Measurements from ENCODE around the gene MUCL3. TPM values are rescaled to one million over a fixed set of nuclear protein-coding genes. Genes with fewer than 3 reads are reported as not detected.

Gene MUCL3
- 0.10 TPM for polyA plus RNA-seq (2013, experiment 1 of 2)
- 0.13 TPM for polyA plus RNA-seq (2013, experiment 2 of 2)

- Histone ChIP-seq H3K36me3 (ENCODE audit: insufficient read depth, low read length) (no peaks in the 10 kb centered on the region), H3K27ac (ENCODE audit: low read depth, low read length) (no peak within 1 kb of the TSS), H3K27me3 (ENCODE audit: insufficient read depth, low read length) (no peaks in the 10 kb centered on the region), H3K4me1 (ENCODE audit: insufficient read depth, low read length) (peaks cover 11% of the 10 kb centered on the region), H3K9ac (ENCODE audit: low read depth, low read length) (no peak within 1 kb of the TSS), H3K9me3 (ENCODE audit: insufficient read depth, low read depth, low read length) (no peaks in the 10 kb centered on the region), H3K4me3 (ENCODE audit: low read length) (no peak within 1 kb of the TSS)
- WGBS: 90% methylated on average over 16 of the region's 16 CpGs
Observed at GRCh38 chr6:30940361-30940986, at the start of gene MUCL3. Gene MUCL3 (plus strand): TSS chr6:30940973. CDS start chr6:30941000, 27 bp downstream.

GRCh38 chr6:30891450-30891723, 49.4 kb upstream of the MUCL3 start:
- 91% methylated on average over 4 of the region's 4 CpGs for WGBS
- no peak overlapping the region for H3K4me3 ChIP-seq (ENCODE audit: low read length)
- H3K4me1 ChIP-seq (ENCODE audit: insufficient read depth, low read length): peaks cover 23% of the 10 kb centered on the region
- no peaks in the 10 kb centered on the region for H3K9me3 ChIP-seq (ENCODE audit: insufficient read depth, low read depth, low read length)
- H3K27me3 ChIP-seq (ENCODE audit: insufficient read depth, low read length): no peaks in the 10 kb centered on the region
- H3K9ac ChIP-seq (ENCODE audit: low read depth, low read length): no peak overlapping the region
- no peak overlapping the region for H3K27ac ChIP-seq (ENCODE audit: low read depth, low read length)
- peaks cover 86% of the 10 kb centered on the region for H3K36me3 ChIP-seq (ENCODE audit: insufficient read depth, low read length)

- peaks cover 17% of the 10 kb centered on the region for H3K4me1 ChIP-seq (ENCODE audit: insufficient read depth, low read length)
- no peak overlapping the region for H3K27ac ChIP-seq (ENCODE audit: low read depth, low read length)
- no peak overlapping the region for H3K9ac ChIP-seq (ENCODE audit: low read depth, low read length)
- no peak overlapping the region for H3K4me3 ChIP-seq (ENCODE audit: low read length)
- peaks cover 92% of the 10 kb centered on the region for H3K36me3 ChIP-seq (ENCODE audit: insufficient read depth, low read length)
- WGBS: 92% methylated on average over 19 of the region's 21 CpGs
- H3K9me3 ChIP-seq (ENCODE audit: insufficient read depth, low read depth, low read length): no peaks in the 10 kb centered on the region
- no peaks in the 10 kb centered on the region for H3K27me3 ChIP-seq (ENCODE audit: insufficient read depth, low read length)
Observed at GRCh38 chr6:30891816-30892538, 48.8 kb upstream of the MUCL3 start.

GRCh38 chr6:30893001-30893591, 47.7 kb upstream of the MUCL3 start:
- no peak overlapping the region for H3K27ac ChIP-seq (ENCODE audit: low read depth, low read length)
- no peaks in the 10 kb centered on the region for H3K9me3 ChIP-seq (ENCODE audit: insufficient read depth, low read depth, low read length)
- H3K36me3 ChIP-seq (ENCODE audit: insufficient read depth, low read length): peaks cover 96% of the 10 kb centered on the region
- no peaks in the 10 kb centered on the region for H3K27me3 ChIP-seq (ENCODE audit: insufficient read depth, low read length)
- H3K4me1 ChIP-seq (ENCODE audit: insufficient read depth, low read length): peaks cover 7% of the 10 kb centered on the region; the same call in 1 of the 2 replicates
- 89% methylated on average over 16 of the region's 16 CpGs for WGBS
- no peak overlapping the region for H3K4me3 ChIP-seq (ENCODE audit: low read length)
- H3K9ac ChIP-seq (ENCODE audit: low read depth, low read length): no peak overlapping the region

GRCh38 chr6:30893666-30894065, 47.1 kb upstream of the MUCL3 start:
- Histone ChIP-seq H3K27me3 (ENCODE audit: insufficient read depth, low read length) (no peaks in the 10 kb centered on the region), H3K27ac (ENCODE audit: low read depth, low read length) (no peak overlapping the region), H3K9me3 (ENCODE audit: insufficient read depth, low read depth, low read length) (no peaks in the 10 kb centered on the region), H3K36me3 (ENCODE audit: insufficient read depth, low read length) (peaks cover 99% of the 10 kb centered on the region), H3K4me1 (ENCODE audit: insufficient read depth, low read length) (peaks cover 2% of the 10 kb centered on the region; the same call in 1 of the 2 replicates), H3K9ac (ENCODE audit: low read depth, low read length) (no peak overlapping the region), H3K4me3 (ENCODE audit: low read length) (no peak overlapping the region)
- 93% methylated on average over 8 of the region's 8 CpGs for WGBS

- Histone ChIP-seq H3K4me3 (ENCODE audit: low read length) (no peak overlapping the region), H3K9me3 (ENCODE audit: insufficient read depth, low read depth, low read length) (no peaks in the 10 kb centered on the region), H3K9ac (ENCODE audit: low read depth, low read length) (no peak overlapping the region), H3K27me3 (ENCODE audit: insufficient read depth, low read length) (no peaks in the 10 kb centered on the region), H3K4me1 (ENCODE audit: insufficient read depth, low read length) (no peaks in the 10 kb centered on the region), H3K27ac (ENCODE audit: low read depth, low read length) (no peak overlapping the region), H3K36me3 (ENCODE audit: insufficient read depth, low read length) (peaks cover 99% of the 10 kb centered on the region)
- WGBS: 95% methylated on average over 12 of the region's 12 CpGs
Observed at GRCh38 chr6:30894381-30894780, 46.4 kb upstream of the MUCL3 start.

GRCh38 chr6:30894935-30895334, 45.8 kb upstream of the MUCL3 start:
- no peak overlapping the region for H3K9ac ChIP-seq (ENCODE audit: low read depth, low read length)
- 91% methylated on average over 3 of the region's 3 CpGs for WGBS

GRCh38 chr6:30895343-30895742, 45.4 kb upstream of the MUCL3 start:
- H3K4me3 ChIP-seq (ENCODE audit: low read length): no peak overlapping the region
- H3K9me3 ChIP-seq (ENCODE audit: insufficient read depth, low read depth, low read length): no peaks in the 10 kb centered on the region
- H3K9ac ChIP-seq (ENCODE audit: low read depth, low read length): no peak overlapping the region
- no peak overlapping the region for H3K27ac ChIP-seq (ENCODE audit: low read depth, low read length)
- WGBS: 87% methylated on average over 10 of the region's 10 CpGs
- no peaks in the 10 kb centered on the region for H3K4me1 ChIP-seq (ENCODE audit: insufficient read depth, low read length)
- H3K27me3 ChIP-seq (ENCODE audit: insufficient read depth, low read length): no peaks in the 10 kb centered on the region
- peaks cover 98% of the 10 kb centered on the region for H3K36me3 ChIP-seq (ENCODE audit: insufficient read depth, low read length)

More at GRCh38 chr6:30894935-30895334, 45.8 kb upstream of the MUCL3 start:
- H3K4me1 ChIP-seq (ENCODE audit: insufficient read depth, low read length): no peaks in the 10 kb centered on the region
- H3K36me3 ChIP-seq (ENCODE audit: insufficient read depth, low read length): peaks cover 99% of the 10 kb centered on the region
- H3K4me3 ChIP-seq (ENCODE audit: low read length): no peak overlapping the region
- H3K27ac ChIP-seq (ENCODE audit: low read depth, low read length): no peak overlapping the region
- no peaks in the 10 kb centered on the region for H3K27me3 ChIP-seq (ENCODE audit: insufficient read depth, low read length)
- H3K9me3 ChIP-seq (ENCODE audit: insufficient read depth, low read depth, low read length): no peaks in the 10 kb centered on the region

- WGBS: 93% methylated on average over 13 of the region's 13 CpGs
- no peak overlapping the region for H3K9ac ChIP-seq (ENCODE audit: low read depth, low read length)
- peaks cover 86% of the 10 kb centered on the region for H3K36me3 ChIP-seq (ENCODE audit: insufficient read depth, low read length)
- no peaks in the 10 kb centered on the region for H3K27me3 ChIP-seq (ENCODE audit: insufficient read depth, low read length)
- H3K9me3 ChIP-seq (ENCODE audit: insufficient read depth, low read depth, low read length): no peaks in the 10 kb centered on the region
- no peak overlapping the region for H3K4me3 ChIP-seq (ENCODE audit: low read length)
- no peaks in the 10 kb centered on the region for H3K4me1 ChIP-seq (ENCODE audit: insufficient read depth, low read length)
- no peak overlapping the region for H3K27ac ChIP-seq (ENCODE audit: low read depth, low read length)
Observed at GRCh38 chr6:30896541-30896940, 44.2 kb upstream of the MUCL3 start.

GRCh38 chr6:30897882-30898281, 42.9 kb upstream of the MUCL3 start:
- WGBS: 91% methylated on average over 16 of the region's 16 CpGs
- Histone ChIP-seq H3K9me3 (ENCODE audit: insufficient read depth, low read depth, low read length) (no peaks in the 10 kb centered on the region), H3K4me1 (ENCODE audit: insufficient read depth, low read length) (no peaks in the 10 kb centered on the region), H3K36me3 (ENCODE audit: insufficient read depth, low read length) (peaks cover 72% of the 10 kb centered on the region), H3K4me3 (ENCODE audit: low read length) (no peak overlapping the region), H3K27me3 (ENCODE audit: insufficient read depth, low read length) (no peaks in the 10 kb centered on the region), H3K9ac (ENCODE audit: low read depth, low read length) (no peak overlapping the region), H3K27ac (ENCODE audit: low read depth, low read length) (no peak overlapping the region)

- no peak overlapping the region for H3K9ac ChIP-seq (ENCODE audit: low read depth, low read length)
- no peaks in the 10 kb centered on the region for H3K27me3 ChIP-seq (ENCODE audit: insufficient read depth, low read length)
- no peak overlapping the region for H3K4me3 ChIP-seq (ENCODE audit: low read length)
- H3K27ac ChIP-seq (ENCODE audit: low read depth, low read length): no peak overlapping the region
- H3K4me1 ChIP-seq (ENCODE audit: insufficient read depth, low read length): no peaks in the 10 kb centered on the region
- no peaks in the 10 kb centered on the region for H3K9me3 ChIP-seq (ENCODE audit: insufficient read depth, low read depth, low read length)
- 88% methylated on average over 23 of the region's 23 CpGs for WGBS
- H3K36me3 ChIP-seq (ENCODE audit: insufficient read depth, low read length): peaks cover 63% of the 10 kb centered on the region
Observed at GRCh38 chr6:30898750-30899360, 41.9 kb upstream of the MUCL3 start.

All from HUES64 (cell line).